Progenitor cell of endocrine pancreas (in vitro differentiated cells): ENCODE measurements around the gene CLRN2. TPM values are rescaled to one million over a fixed set of nuclear protein-coding genes. Genes with fewer than 3 reads are reported as not detected.
A peak's percentile ranks its signal among the peaks of the same experiment; 100 is the strongest.

ENCODE experiments used
- DNase-seq: peaks from one replicate; pipeline ENCODE4 v3.0.0; 2021; ENCODE audit warnings: low spot score; ENCODE audit not compliant: unreplicated experiment
- H3K27ac Mint-ChIP-seq: 2 replicates; pipeline ENCODE4 v1.8.0; 2021; ENCODE audit warnings: mild to moderate bottlenecking, moderate library complexity, mixed read lengths
- H3K27me3 Mint-ChIP-seq: 2 replicates; pipeline ENCODE4 v1.8.0; 2021; ENCODE audit warnings: mixed read lengths
- H3K36me3 Mint-ChIP-seq: 2 replicates; pipeline ENCODE4 v1.8.0; 2022; ENCODE audit warnings: mixed read lengths; ENCODE audit not compliant: insufficient read depth
- H3K4me1 Mint-ChIP-seq: 2 replicates; pipeline ENCODE4 v1.8.0; 2021; ENCODE audit warnings: low read depth, mixed read lengths
- H3K4me3 Mint-ChIP-seq: 2 replicates; pipeline ENCODE4 v1.8.0; 2021; ENCODE audit warnings: low read depth, mild to moderate bottlenecking, moderate library complexity, mixed read lengths
- H3K9me3 Mint-ChIP-seq: 2 replicates; pipeline ENCODE4 v1.8.0; 2021; ENCODE audit warnings: low read depth, mixed read lengths
- long read RNA-seq: library from polyadenylated mRNA; unstranded; transcript quantifications from one replicate; pipeline ENCODE4 v2.0.0, GENCODE V29; 2020
- total RNA-seq: library from RNA; stranded (reverse); gene quantifications from 2 replicates; pipeline ENCODE4 v1.2.1, GENCODE V29; 2021
- TF ChIP-seq, protein P1 (sequence below): fragments of 200-600 bp; sonication (generic); IDR thresholded peaks from one replicate; pipeline ENCODE4 v1.5.0; 2021; ENCODE audit warnings: antibody characterized with exemption, mild to moderate bottlenecking; ENCODE audit not compliant: unreplicated experiment

CLRN2 gene, protein sequence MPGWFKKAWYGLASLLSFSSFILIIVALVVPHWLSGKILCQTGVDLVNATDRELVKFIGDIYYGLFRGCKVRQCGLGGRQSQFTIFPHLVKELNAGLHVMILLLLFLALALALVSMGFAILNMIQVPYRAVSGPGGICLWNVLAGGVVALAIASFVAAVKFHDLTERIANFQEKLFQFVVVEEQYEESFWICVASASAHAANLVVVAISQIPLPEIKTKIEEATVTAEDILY
- not detected in 2 replicates for total RNA-seq
- long read RNA-seq = 0 reads

- Mint-ChIP-seq H3K4me3 (no peak within 1 kb of the TSS), H3K4me1 (peaks cover 39% of the 10 kb centered on the region), H3K27me3 (peaks cover 10% of the 10 kb centered on the region), H3K27ac (no peak within 1 kb of the TSS), H3K9me3 (no peaks in the 10 kb centered on the region), H3K36me3 (no peaks in the 10 kb centered on the region)
- DNase-seq = no peak
- TF ChIP-seq, protein P1, sequence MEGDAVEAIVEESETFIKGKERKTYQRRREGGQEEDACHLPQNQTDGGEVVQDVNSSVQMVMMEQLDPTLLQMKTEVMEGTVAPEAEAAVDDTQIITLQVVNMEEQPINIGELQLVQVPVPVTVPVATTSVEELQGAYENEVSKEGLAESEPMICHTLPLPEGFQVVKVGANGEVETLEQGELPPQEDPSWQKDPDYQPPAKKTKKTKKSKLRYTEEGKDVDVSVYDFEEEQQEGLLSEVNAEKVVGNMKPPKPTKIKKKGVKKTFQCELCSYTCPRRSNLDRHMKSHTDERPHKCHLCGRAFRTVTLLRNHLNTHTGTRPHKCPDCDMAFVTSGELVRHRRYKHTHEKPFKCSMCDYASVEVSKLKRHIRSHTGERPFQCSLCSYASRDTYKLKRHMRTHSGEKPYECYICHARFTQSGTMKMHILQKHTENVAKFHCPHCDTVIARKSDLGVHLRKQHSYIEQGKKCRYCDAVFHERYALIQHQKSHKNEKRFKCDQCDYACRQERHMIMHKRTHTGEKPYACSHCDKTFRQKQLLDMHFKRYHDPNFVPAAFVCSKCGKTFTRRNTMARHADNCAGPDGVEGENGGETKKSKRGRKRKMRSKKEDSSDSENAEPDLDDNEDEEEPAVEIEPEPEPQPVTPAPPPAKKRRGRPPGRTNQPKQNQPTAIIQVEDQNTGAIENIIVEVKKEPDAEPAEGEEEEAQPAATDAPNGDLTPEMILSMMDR = no peak
Observed at GRCh38 chr4:17514865-17515264, at the start of gene CLRN2. Gene CLRN2, plus strand, starts transcription at chr4:17515165. Its CDS starts 102 bp downstream, at chr4:17515267.

DNA sequence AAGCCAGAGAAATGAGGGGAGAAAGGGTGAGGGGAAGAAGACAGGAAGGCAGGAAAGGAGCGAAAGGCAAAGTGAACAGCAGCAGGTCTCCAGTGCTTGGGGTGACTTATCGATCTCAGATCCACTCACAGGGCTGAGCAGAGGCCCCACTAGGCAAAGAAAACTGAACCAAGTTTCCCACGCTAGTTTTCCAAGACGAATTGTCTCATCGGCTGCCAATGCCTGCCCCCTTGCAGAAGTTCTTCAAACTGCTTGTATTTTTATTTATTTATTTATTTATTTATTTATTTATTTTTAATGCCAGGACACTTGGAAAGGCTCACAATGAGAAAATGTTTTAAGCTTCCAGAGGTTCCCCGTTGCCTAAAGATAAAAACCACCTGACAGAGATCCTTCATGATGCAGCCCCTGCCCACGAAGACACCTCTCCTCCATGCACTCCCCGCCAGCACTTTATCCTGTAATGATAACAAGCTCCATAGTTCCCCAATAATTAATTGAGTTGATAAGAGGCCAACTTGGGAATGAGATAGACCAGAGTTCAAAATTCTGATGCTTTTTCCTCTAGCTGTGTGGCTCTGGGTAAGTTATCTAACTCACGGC, 46.2 kb upstream of the CLRN2 start:
- H3K27me3 Mint-ChIP-seq = no peaks in the 10 kb centered on the region
- H3K27ac Mint-ChIP-seq = peak overlapping the region; percentile 69
- H3K4me1 Mint-ChIP-seq = no peaks in the 10 kb centered on the region
- TF ChIP-seq, protein P1 = peak; percentile 70
- DNase-seq = no peak
- no peaks in the 10 kb centered on the region for H3K36me3 Mint-ChIP-seq
- no peak overlapping the region for H3K4me3 Mint-ChIP-seq
- H3K9me3 Mint-ChIP-seq = no peaks in the 10 kb centered on the region

GRCh38 chr4:17469931-17470674, 44.9 kb upstream of the CLRN2 start:
- H3K36me3 Mint-ChIP-seq = no peaks in the 10 kb centered on the region
- H3K4me3 Mint-ChIP-seq = no peak overlapping the region
- DNase-seq = no peak
- TF ChIP-seq, protein P1 = no peak
- H3K9me3 Mint-ChIP-seq = no peaks in the 10 kb centered on the region
- no peaks in the 10 kb centered on the region for H3K27me3 Mint-ChIP-seq
- H3K27ac Mint-ChIP-seq = no peak overlapping the region
- H3K4me1 Mint-ChIP-seq = no peaks in the 10 kb centered on the region

DNA sequence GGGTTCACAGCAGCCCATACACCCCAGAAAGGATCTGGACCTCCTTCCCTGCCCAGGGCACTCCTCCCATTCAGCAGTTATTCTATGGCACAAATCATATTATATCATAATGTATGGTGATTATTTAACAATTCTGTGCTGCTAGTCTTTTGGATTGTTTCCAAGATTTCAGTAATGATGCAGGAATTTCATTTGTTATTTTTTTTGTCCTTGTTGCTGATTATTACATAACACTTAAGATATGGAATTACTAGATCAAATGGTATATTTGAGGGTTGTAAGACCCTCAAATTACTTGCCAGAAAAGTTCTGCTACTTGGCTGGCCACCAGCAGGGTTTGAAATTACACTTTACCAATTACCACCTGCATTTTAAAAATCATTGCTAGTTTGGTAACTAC, 39.5 kb upstream of the CLRN2 start:
- TF ChIP-seq, protein P1 = no peak
- H3K27ac Mint-ChIP-seq = no peak overlapping the region
- H3K4me3 Mint-ChIP-seq = no peak overlapping the region
- H3K9me3 Mint-ChIP-seq = no peaks in the 10 kb centered on the region
- DNase-seq = no peak
- H3K4me1 Mint-ChIP-seq = no peaks in the 10 kb centered on the region
- no peaks in the 10 kb centered on the region for H3K27me3 Mint-ChIP-seq
- no peaks in the 10 kb centered on the region for H3K36me3 Mint-ChIP-seq

GRCh38 chr4:17476853-17477252, 38.1 kb upstream of the CLRN2 start:
- DNase-seq = no peak
- H3K27ac Mint-ChIP-seq = peak overlapping the region; percentile 24
- no peaks in the 10 kb centered on the region for H3K9me3 Mint-ChIP-seq
- H3K36me3 Mint-ChIP-seq = no peaks in the 10 kb centered on the region
- H3K4me1 Mint-ChIP-seq = no peaks in the 10 kb centered on the region
- TF ChIP-seq, protein P1 = no peak
- no peak overlapping the region for H3K4me3 Mint-ChIP-seq
- no peaks in the 10 kb centered on the region for H3K27me3 Mint-ChIP-seq
